Measurements from ENCODE around the gene PRELP. TPM values are rescaled to one million over a fixed set of nuclear protein-coding genes. Genes with fewer than 3 reads are reported as not detected.

PRELP gene
- total and polyA plus RNA-seq, 9 of the 15 experiments (the other 6 are each of a cell fraction or from before 2014, with no cell fraction given) = 0.04 TPM; not detected in 8

- Histone ChIP-seq H3K36me3 (ENCODE audit: control insufficient read depth, insufficient read depth, low read length) (no peaks in the 10 kb centered on the region), H3K9me3 (replicated peaks; ENCODE audit: control insufficient read depth, insufficient read depth, low read depth, low read length) (no peaks in the 10 kb centered on the region), H3K27ac (ENCODE audit: extremely low read depth, low read depth, low read length) (no peak overlapping the region), H3K4me1 (replicated peaks in 1 of 2; ENCODE audit: control insufficient read depth in 2 of 2, insufficient read depth in 2 of 2, low read length in 2 of 2) (no peaks in the 10 kb centered on the region; a peak in 1 of 5 replicates), H3K9me1 (ENCODE audit: control insufficient read depth, insufficient read depth, low read length) (no peaks in the 10 kb centered on the region), H3K4me3 (no peak overlapping the region), H4K20me1 (replicated peaks; ENCODE audit: control insufficient read depth, insufficient read depth, low read length) (peaks cover 10% of the 10 kb centered on the region; the same call in 1 of the 2 replicates), H2AFZ (ENCODE audit: low read depth, low read length) (no peak overlapping the region), H3K27me3 (ENCODE audit: control insufficient read depth in 2 of 2, insufficient read depth in 2 of 2, low read length in 2 of 2) (peaks cover 40 to 83% of the 10 kb centered on the region in 2 experiments), H3K4me2 (ENCODE audit: insufficient read depth, low read length) (no peak overlapping the region), H3K79me2 (ENCODE audit: control insufficient read depth, insufficient read depth, low read length) (no peaks in the 10 kb centered on the region), H3K9ac (ENCODE audit: insufficient read depth in 1 of 2, low read depth in 2 of 2, low read length in 2 of 2) (no peak overlapping the region)
- ATAC-seq (no peak), DNase-seq (ENCODE audit: extremely low read depth in 1 of 4, low spot score in 3 of 4) (no peak), FAIRE-seq (no peak)
- CTCF ChIA-PET (ENCODE audit: low intra/inter-chr PET ratio) = no interaction called here
- TF ChIP-seq CHD2 (IDR thresholded peaks at IDR 0.05; ENCODE audit: low read depth, low read length) (no peak), SNRNP70 (optimal IDR thresholded peaks at IDR 0.05; ENCODE audit: low read depth, low read length) (no peak), MYBL2 (IDR thresholded peaks at IDR 0.05; ENCODE audit: low read depth) (no peak), MYBL2 (CRISPR knock-in tag; IDR thresholded peaks at IDR 0.05; ENCODE audit: borderline replicate concordance) (no peak), OTX1 (CRISPR knock-in tag; IDR thresholded peaks at IDR 0.05) (no peak)
- TF ChIP-seq, protein P1, sequence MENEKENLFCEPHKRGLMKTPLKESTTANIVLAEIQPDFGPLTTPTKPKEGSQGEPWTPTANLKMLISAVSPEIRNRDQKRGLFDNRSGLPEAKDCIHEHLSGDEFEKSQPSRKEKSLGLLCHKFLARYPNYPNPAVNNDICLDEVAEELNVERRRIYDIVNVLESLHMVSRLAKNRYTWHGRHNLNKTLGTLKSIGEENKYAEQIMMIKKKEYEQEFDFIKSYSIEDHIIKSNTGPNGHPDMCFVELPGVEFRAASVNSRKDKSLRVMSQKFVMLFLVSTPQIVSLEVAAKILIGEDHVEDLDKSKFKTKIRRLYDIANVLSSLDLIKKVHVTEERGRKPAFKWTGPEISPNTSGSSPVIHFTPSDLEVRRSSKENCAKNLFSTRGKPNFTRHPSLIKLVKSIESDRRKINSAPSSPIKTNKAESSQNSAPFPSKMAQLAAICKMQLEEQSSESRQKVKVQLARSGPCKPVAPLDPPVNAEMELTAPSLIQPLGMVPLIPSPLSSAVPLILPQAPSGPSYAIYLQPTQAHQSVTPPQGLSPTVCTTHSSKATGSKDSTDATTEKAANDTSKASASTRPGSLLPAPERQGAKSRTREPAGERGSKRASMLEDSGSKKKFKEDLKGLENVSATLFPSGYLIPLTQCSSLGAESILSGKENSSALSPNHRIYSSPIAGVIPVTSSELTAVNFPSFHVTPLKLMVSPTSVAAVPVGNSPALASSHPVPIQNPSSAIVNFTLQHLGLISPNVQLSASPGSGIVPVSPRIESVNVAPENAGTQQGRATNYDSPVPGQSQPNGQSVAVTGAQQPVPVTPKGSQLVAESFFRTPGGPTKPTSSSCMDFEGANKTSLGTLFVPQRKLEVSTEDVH (IDR thresholded peaks at IDR 0.05; ENCODE audit: low read depth, partially characterized antibody) = no peak
- POLR2A ChIA-PET = no interaction called here
- no TSS peak for BruUV-seq (replicated peaks)
- intact Hi-C loops (cut with micrococcal nuclease) = no loop called here
- WGBS (ENCODE audit: insufficient coverage, low coverage, missing lambda C conversion rate) = 2% methylated on average over 4 of the region's 4 CpGs
- in situ Hi-C loops (cut with MboI) = loop anchor here (5.0 kb wide), 1 partner anchor 82 kb away; no protein-coding TSS in a partner anchor
These were observed 49.2 kb downstream of the PRELP start for GRCh38 chr1:203524824-203525223.
